ENCODE data around the gene S1PR1.

DNA sequence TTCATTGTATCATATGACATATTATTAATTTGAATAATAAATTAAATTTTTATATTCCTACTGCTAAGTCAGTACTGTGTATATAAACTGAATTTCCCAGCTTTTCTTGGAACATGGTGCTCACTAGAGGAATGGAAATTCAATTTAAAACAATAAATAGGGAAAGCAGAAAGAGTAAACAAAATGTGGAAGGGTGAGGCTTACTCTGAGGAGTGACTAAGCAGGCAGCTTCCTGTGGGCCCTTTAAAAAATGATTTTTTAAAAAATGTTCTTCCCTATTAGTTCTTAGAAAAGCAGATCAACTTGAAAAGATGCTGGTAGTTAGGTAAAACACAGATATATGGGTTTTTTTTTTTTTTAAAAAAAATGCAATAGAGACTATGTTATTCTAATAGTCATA is 49.5 kb upstream of the S1PR1 start:
- TF ChIP-seq, protein P1, sequence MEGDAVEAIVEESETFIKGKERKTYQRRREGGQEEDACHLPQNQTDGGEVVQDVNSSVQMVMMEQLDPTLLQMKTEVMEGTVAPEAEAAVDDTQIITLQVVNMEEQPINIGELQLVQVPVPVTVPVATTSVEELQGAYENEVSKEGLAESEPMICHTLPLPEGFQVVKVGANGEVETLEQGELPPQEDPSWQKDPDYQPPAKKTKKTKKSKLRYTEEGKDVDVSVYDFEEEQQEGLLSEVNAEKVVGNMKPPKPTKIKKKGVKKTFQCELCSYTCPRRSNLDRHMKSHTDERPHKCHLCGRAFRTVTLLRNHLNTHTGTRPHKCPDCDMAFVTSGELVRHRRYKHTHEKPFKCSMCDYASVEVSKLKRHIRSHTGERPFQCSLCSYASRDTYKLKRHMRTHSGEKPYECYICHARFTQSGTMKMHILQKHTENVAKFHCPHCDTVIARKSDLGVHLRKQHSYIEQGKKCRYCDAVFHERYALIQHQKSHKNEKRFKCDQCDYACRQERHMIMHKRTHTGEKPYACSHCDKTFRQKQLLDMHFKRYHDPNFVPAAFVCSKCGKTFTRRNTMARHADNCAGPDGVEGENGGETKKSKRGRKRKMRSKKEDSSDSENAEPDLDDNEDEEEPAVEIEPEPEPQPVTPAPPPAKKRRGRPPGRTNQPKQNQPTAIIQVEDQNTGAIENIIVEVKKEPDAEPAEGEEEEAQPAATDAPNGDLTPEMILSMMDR (IDR thresholded peaks at IDR 0.05 in 8 of 11, conservative IDR thresholded peaks at IDR 0.05 in 3 of 11): no peak
- TF ChIP-seq POLR2A (IDR thresholded peaks at IDR 0.05): no peak
- TF ChIP-seq POLR2AphosphoS5 (IDR thresholded peaks at IDR 0.05): no peak
